Transverse colon (tissue), 4 donors: Measurements from ENCODE around the gene ORAI3.

Source experiments
- POLR2A ChIP-seq: fragments of 450-650 bp; IDR thresholded peaks from one replicate; pipeline ENCODE4 v1.6.1; 2016; ENCODE audit warnings: antibody characterized with exemption, mild to moderate bottlenecking, moderate library complexity
- POLR2AphosphoS5 ChIP-seq, 3 donors: sonication (generic); formaldehyde crosslinking; IDR thresholded peaks; one replicate each; pipeline ENCODE4 v1.6.1; 2016; ENCODE audit warnings: antibody characterized with exemption in 3 of 3
- TF ChIP-seq, protein P1 (sequence below), 5 experiments: fragments of 200-600 bp in 3 of 5; fragments of 450-650 bp in 2 of 5; sonication (generic) in 3 of 5; IDR thresholded peaks; 1 replicate in 2 of 5; 2 replicates in 3 of 5; pipeline ENCODE4 v1.5.1; 2016 to 2017; ENCODE audit warnings: antibody characterized with exemption in 5 of 5, inconsistent platforms in 3 of 5, mild to moderate bottlenecking in 2 of 5, moderate library complexity in 1 of 5

GRCh38 chr16:30971298-30971697 is 22.4 kb downstream of the ORAI3 start:
- TF ChIP-seq, protein P1, sequence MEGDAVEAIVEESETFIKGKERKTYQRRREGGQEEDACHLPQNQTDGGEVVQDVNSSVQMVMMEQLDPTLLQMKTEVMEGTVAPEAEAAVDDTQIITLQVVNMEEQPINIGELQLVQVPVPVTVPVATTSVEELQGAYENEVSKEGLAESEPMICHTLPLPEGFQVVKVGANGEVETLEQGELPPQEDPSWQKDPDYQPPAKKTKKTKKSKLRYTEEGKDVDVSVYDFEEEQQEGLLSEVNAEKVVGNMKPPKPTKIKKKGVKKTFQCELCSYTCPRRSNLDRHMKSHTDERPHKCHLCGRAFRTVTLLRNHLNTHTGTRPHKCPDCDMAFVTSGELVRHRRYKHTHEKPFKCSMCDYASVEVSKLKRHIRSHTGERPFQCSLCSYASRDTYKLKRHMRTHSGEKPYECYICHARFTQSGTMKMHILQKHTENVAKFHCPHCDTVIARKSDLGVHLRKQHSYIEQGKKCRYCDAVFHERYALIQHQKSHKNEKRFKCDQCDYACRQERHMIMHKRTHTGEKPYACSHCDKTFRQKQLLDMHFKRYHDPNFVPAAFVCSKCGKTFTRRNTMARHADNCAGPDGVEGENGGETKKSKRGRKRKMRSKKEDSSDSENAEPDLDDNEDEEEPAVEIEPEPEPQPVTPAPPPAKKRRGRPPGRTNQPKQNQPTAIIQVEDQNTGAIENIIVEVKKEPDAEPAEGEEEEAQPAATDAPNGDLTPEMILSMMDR (IDR thresholded peaks at IDR 0.05): no peak
- TF ChIP-seq POLR2A (no peak), POLR2AphosphoS5 (IDR thresholded peaks at IDR 0.05) (no peak)
